Ovary (tissue), 3 donors: Measurements from ENCODE around the gene MAGI1.

ENCODE experiments used
- CTCF ChIP-seq, 3 donors: fragments of 450-650 bp in 2 of 3; fragments of 200-600 bp in 1 of 3; IDR thresholded peaks; one replicate each; pipeline versions ENCODE4 v1.5.1 to v1.8.0; 2016 to 2022; ENCODE audit warnings: antibody characterized with exemption in 3 of 3, mild to moderate bottlenecking in 1 of 3
- EP300 ChIP-seq: sonication (generic); formaldehyde crosslinking; IDR thresholded peaks from one replicate; pipeline ENCODE4 v1.6.1; 2017; ENCODE audit warnings: antibody characterized with exemption
- POLR2A ChIP-seq: fragments of 450-650 bp; IDR thresholded peaks from one replicate; pipeline ENCODE4 v1.6.1; 2017; ENCODE audit warnings: antibody characterized with exemption, mild to moderate bottlenecking, moderate library complexity
- donor health status: DM: no; HTN: no; CAD: no.

- TF ChIP-seq POLR2A (no peak), CTCF (IDR thresholded peaks at IDR 0.05) (no peak), EP300 (no peak)
Measured at GRCh38 chr3:65861718-65862117, 177.0 kb downstream of the MAGI1 start.
